GM19023 (cell line): Measurements from ENCODE around the gene PGD.
"Not testable (repeated sequence)": the region's sequence is repeated elsewhere in the genome, so short reads cannot be mapped to it uniquely, and the experiment has no call there.

Source experiments
- ATAC-seq: cut with Tn5 transposase; IDR thresholded peaks from one replicate; pipeline ENCODE4 v1.9.1; 2021; ENCODE audit warnings: mild to moderate bottlenecking, moderate library complexity; ENCODE audit not compliant: unreplicated experiment

PGD gene

GRCh38 chr1:10398734-10399443, at the start of gene PGD:
Gene PGD, plus strand, starts transcription at chr1:10399064. Its CDS starts 54 bp downstream, at chr1:10399118.
- peak; percentile 93 for ATAC-seq

- no peak for ATAC-seq
Observed at GRCh38 chr1:10353282-10353681, 45.6 kb upstream of the PGD start.

DNA sequence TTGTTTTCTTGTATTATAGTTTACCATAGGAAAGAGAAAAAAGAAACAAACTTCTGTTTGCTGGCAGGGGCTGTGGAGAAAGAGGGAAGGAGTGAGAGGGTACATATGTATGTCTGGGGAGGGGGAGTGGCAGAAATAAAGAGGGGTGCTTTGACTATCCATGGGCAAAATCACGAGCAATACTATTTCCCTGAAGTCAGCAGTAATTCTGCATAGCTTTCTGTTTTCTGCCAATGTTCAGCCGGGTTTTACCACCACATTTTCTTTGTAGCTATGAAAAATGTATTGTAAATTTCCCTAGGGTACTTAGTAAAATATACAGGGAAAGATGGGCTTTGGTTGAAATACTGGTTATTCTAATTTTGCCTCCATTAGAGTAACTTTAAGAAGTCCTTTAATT, 45.2 kb upstream of the PGD start:
- no peak for ATAC-seq

DNA sequence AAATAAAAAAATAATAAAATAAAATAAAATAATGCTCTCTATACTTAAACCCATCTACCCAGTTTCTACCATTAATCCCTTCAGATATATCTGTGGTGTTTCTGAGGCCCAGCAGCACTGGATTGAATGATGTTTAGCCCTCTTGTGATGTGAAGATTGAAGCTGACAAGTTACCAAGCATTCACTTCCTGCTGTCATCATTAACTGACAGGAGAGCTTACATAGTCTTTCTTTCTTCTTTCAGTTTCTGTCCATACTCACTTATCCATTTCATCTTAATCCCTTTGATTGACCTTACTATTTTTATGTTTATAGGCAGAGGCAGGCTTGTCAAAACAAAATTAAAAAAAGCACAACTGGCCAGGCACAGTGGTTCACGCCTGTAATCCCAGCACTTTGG, 38.8 kb upstream of the PGD start:
- ATAC-seq = no peak

- no peak for ATAC-seq
Observed at GRCh38 chr1:10361515-10361914, 37.3 kb upstream of the PGD start.

GRCh38 chr1:10368194-10368593, 30.7 kb upstream of the PGD start:
- ATAC-seq = no peak

DNA sequence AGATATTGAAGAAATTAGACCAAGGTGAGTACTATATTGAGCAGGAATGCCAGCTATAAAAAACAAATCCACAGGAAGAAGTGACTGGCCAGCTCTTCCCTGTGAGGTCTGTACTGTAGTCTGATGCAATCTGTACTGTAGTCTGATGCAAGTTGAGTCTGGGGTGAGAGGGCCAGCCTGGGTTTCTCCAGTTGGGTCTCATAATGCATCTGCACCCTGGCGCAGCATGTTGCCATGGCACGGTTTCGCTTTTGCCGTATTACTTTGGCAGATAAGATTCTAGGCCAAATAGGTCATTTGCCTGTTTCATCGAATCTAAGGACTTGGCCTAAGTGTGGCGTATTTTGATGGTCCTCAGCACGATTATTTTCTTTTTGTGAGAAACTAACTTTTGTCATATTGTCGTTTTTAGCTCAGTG, 24.4 kb upstream of the PGD start:
- no peak for ATAC-seq

GRCh38 chr1:10377365-10378029, 21.4 kb upstream of the PGD start:
- ATAC-seq = not testable (repeated sequence)

GRCh38 chr1:10378081-10378841, 20.6 kb upstream of the PGD start:
- no peak for ATAC-seq

DNA sequence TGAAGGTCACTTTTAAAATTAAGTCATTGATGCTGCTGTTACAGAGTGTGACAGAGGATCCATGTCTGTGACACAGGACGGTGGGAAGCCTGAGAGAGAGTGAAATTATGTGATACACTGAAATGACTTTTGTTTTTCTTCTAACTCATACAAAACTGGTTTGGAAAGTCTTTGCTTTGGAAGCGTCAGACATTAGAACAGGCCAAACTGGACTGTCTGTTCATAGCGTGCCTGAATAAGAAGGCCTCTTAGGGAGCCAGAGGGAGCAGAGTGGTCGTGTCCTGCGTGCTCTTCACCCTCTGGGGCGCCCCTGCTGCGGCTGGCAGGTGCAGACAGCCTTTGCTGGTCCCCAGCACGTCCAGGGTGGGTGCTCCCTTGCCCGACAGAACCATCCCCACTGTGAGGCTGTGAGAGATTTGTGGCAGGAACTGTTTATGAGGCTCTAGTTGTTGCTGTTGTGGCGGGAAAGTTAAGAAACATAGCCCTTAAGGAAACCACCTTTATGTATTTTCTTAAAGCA, 19.7 kb upstream of the PGD start:
- ATAC-seq = no peak

- no peak for ATAC-seq
Observed at GRCh38 chr1:10379676-10380075, 19.2 kb upstream of the PGD start.

DNA sequence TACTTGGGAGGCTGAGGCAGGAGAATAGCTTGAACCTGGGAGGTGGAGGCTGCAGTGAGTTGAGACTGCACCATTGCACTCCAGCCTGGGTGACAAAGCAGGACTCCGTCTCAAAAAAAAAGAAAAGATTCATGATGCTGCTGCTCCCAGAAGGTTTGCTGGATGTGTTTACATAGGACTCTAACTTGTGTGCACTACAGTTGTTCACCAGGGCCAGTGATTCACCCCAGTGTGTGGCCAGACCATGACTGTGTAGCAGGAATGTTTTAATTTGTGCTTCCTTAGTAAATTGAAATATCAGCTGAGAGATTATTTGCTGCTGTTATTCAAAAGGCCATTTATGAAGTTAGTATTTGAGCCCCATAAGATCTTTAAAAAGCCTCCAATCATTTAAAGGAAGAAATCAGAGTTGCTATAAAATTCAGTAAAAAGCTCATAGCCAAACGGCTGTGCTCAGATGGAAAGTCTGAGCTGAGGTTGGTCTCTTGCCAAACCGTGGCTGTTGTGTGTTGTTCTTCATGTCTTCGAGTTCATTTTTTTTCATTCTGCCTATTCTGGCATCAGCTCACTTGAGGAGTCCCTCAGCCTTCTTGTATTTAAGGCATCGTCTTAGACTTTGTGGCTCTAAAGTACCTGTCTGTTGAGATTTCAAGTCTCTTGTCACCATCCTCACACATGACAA, 18.1 kb upstream of the PGD start:
- ATAC-seq = no peak

DNA sequence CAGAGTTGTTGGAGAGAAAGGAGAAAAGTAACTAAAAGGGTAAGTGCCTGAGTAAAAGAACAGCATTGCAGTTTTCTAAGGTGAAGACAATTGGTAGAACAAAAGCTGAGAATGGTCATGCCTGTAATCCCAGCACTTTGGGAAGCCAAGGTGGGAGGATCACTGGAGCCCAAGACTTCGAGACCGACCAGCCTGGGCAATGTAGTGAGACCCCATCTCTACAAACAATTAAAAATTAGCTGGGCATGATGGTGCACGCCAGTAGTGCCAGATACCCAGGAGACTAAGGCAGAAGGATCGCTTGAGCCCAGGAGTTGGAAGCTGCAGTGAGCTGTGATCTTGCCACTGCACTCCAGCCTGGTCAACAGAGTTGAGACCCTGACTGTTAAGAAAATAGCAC, 15.2 kb upstream of the PGD start:
- ATAC-seq = no peak

- no peak for ATAC-seq
Observed at GRCh38 chr1:10384219-10384618, 14.6 kb upstream of the PGD start.

- ATAC-seq = no peak
Observed at GRCh38 chr1:10386761-10387676, 11.8 kb upstream of the PGD start.

GRCh38 chr1:10387677-10388386, 11.0 kb upstream of the PGD start:
- ATAC-seq = no peak

GRCh38 chr1:10388387-10388715, 10.5 kb upstream of the PGD start:
- ATAC-seq = no peak

GRCh38 chr1:10389271-10389973, 9.4 kb upstream of the PGD start:
- ATAC-seq = no peak

GRCh38 chr1:10396870-10397269, 2.0 kb upstream of the PGD start:
- ATAC-seq = no peak
